ENCODE measurements around the gene ZNF423. TPM values are rescaled to one million over a fixed set of nuclear protein-coding genes. Genes with fewer than 3 reads are reported as not detected.

ZNF423 gene
- total RNA-seq, 1 experiment from 2014 or later, result not detected

GRCh38 chr16:49596068-49596467 lies 259.8 kb downstream of the ZNF423 start:
- Histone ChIP-seq H3K36me3 (ENCODE audit: insufficient read depth, low read length) (no peaks in the 10 kb centered on the region), H2AFZ (ENCODE audit: low read length) (no peak overlapping the region), H4K20me1 (ENCODE audit: insufficient read depth, low read depth, low read length) (no peaks in the 10 kb centered on the region), H3K27me3 (ENCODE audit: low read length) (no peaks in the 10 kb centered on the region), H3K9ac (ENCODE audit: low read length) (no peak overlapping the region), H3K27ac (ENCODE audit: low read length) (no peak overlapping the region), H3K4me2 (ENCODE audit: low read depth, low read length, poor library complexity, severe bottlenecking) (no peak overlapping the region), H3K79me2 (ENCODE audit: low read length) (no peaks in the 10 kb centered on the region), H3K9me3 (ENCODE audit: low read length) (no peaks in the 10 kb centered on the region), H3K4me3 (ENCODE audit: low read length) (no peak overlapping the region), H3K9me2 (replicated peaks; ENCODE audit: insufficient read depth, low read length) (no peaks in the 10 kb centered on the region), H3K4me1 (ENCODE audit: low read length) (peaks cover 14% of the 10 kb centered on the region)
- DNase-seq, result no peak

GRCh38 chr16:49594685-49595498 lies 261.0 kb downstream of the ZNF423 start:
- Histone ChIP-seq H3K9me3 (ENCODE audit: low read length) (no peaks in the 10 kb centered on the region), H3K4me3 (ENCODE audit: low read length) (no peak overlapping the region), H3K36me3 (ENCODE audit: insufficient read depth, low read length) (no peaks in the 10 kb centered on the region), H3K79me2 (ENCODE audit: low read length) (no peaks in the 10 kb centered on the region), H2AFZ (ENCODE audit: low read length) (no peak overlapping the region), H3K4me1 (ENCODE audit: low read length) (peaks cover 25% of the 10 kb centered on the region), H3K27ac (ENCODE audit: low read length) (no peak overlapping the region), H3K27me3 (ENCODE audit: low read length) (no peaks in the 10 kb centered on the region), H3K4me2 (ENCODE audit: low read depth, low read length, poor library complexity, severe bottlenecking) (no peak overlapping the region), H3K9me2 (replicated peaks; ENCODE audit: insufficient read depth, low read length) (no peaks in the 10 kb centered on the region), H4K20me1 (ENCODE audit: insufficient read depth, low read depth, low read length) (no peaks in the 10 kb centered on the region), H3K9ac (ENCODE audit: low read length) (no peak overlapping the region)
- no peak for DNase-seq

GRCh38 chr16:49594153-49594552 lies 261.8 kb downstream of the ZNF423 start:
- Histone ChIP-seq H3K27me3 (ENCODE audit: low read length) (no peaks in the 10 kb centered on the region), H2AFZ (ENCODE audit: low read length) (no peak overlapping the region), H3K4me3 (ENCODE audit: low read length) (no peak overlapping the region), H3K9me2 (replicated peaks; ENCODE audit: insufficient read depth, low read length) (no peaks in the 10 kb centered on the region), H3K9me3 (ENCODE audit: low read length) (no peaks in the 10 kb centered on the region), H3K4me1 (ENCODE audit: low read length) (peaks cover 31% of the 10 kb centered on the region), H3K27ac (ENCODE audit: low read length) (no peak overlapping the region), H4K20me1 (ENCODE audit: insufficient read depth, low read depth, low read length) (no peaks in the 10 kb centered on the region), H3K4me2 (ENCODE audit: low read depth, low read length, poor library complexity, severe bottlenecking) (no peak overlapping the region), H3K9ac (ENCODE audit: low read length) (no peak overlapping the region), H3K36me3 (ENCODE audit: insufficient read depth, low read length) (no peaks in the 10 kb centered on the region), H3K79me2 (ENCODE audit: low read length) (no peaks in the 10 kb centered on the region)
- no peak for DNase-seq

- Histone ChIP-seq H3K9me3 (ENCODE audit: low read length) (no peaks in the 10 kb centered on the region), H3K27ac (ENCODE audit: low read length) (no peak overlapping the region), H3K9me2 (replicated peaks; ENCODE audit: insufficient read depth, low read length) (no peaks in the 10 kb centered on the region), H3K79me2 (ENCODE audit: low read length) (no peaks in the 10 kb centered on the region), H2AFZ (ENCODE audit: low read length) (no peak overlapping the region), H3K4me1 (ENCODE audit: low read length) (peaks cover 38% of the 10 kb centered on the region), H3K27me3 (ENCODE audit: low read length) (no peaks in the 10 kb centered on the region), H3K4me3 (ENCODE audit: low read length) (no peak overlapping the region), H4K20me1 (ENCODE audit: insufficient read depth, low read depth, low read length) (no peaks in the 10 kb centered on the region), H3K36me3 (ENCODE audit: insufficient read depth, low read length) (no peaks in the 10 kb centered on the region), H3K4me2 (ENCODE audit: low read depth, low read length, poor library complexity, severe bottlenecking) (no peak overlapping the region), H3K9ac (ENCODE audit: low read length) (no peak overlapping the region)
- DNase-seq, result peak; percentile 51
Measured at GRCh38 chr16:49593424-49594040, 262.4 kb downstream of the ZNF423 start.

GRCh38 chr16:49592546-49593423 lies 263.1 kb downstream of the ZNF423 start:
- H3K4me3 ChIP-seq (ENCODE audit: low read length), result no peak overlapping the region
- H3K9me2 ChIP-seq (replicated peaks; ENCODE audit: insufficient read depth, low read length), result no peaks in the 10 kb centered on the region
- no peak overlapping the region for H2AFZ ChIP-seq (ENCODE audit: low read length)
- H3K4me1 ChIP-seq (ENCODE audit: low read length), result peaks cover 42% of the 10 kb centered on the region
- no peaks in the 10 kb centered on the region for H3K27me3 ChIP-seq (ENCODE audit: low read length)
- no peaks in the 10 kb centered on the region for H3K36me3 ChIP-seq (ENCODE audit: insufficient read depth, low read length)
- no peak overlapping the region for H3K27ac ChIP-seq (ENCODE audit: low read length)
- no peak overlapping the region for H3K9ac ChIP-seq (ENCODE audit: low read length)
- no peaks in the 10 kb centered on the region for H4K20me1 ChIP-seq (ENCODE audit: insufficient read depth, low read depth, low read length)
- no peaks in the 10 kb centered on the region for H3K9me3 ChIP-seq (ENCODE audit: low read length)
- H3K79me2 ChIP-seq (ENCODE audit: low read length), result no peaks in the 10 kb centered on the region
- DNase-seq, result peak; percentile 76
- H3K4me2 ChIP-seq (ENCODE audit: low read depth, low read length, poor library complexity, severe bottlenecking), result no peak overlapping the region

GRCh38 chr16:49590166-49590871 lies 265.6 kb downstream of the ZNF423 start:
- no peaks in the 10 kb centered on the region for H3K9me3 ChIP-seq (ENCODE audit: low read length)
- H3K36me3 ChIP-seq (ENCODE audit: insufficient read depth, low read length), result no peaks in the 10 kb centered on the region
- no peaks in the 10 kb centered on the region for H3K9me2 ChIP-seq (replicated peaks; ENCODE audit: insufficient read depth, low read length)
- H3K79me2 ChIP-seq (ENCODE audit: low read length), result no peaks in the 10 kb centered on the region
- H3K27me3 ChIP-seq (ENCODE audit: low read length), result no peaks in the 10 kb centered on the region
- no peak overlapping the region for H3K9ac ChIP-seq (ENCODE audit: low read length)
- no peak overlapping the region for H3K4me3 ChIP-seq (ENCODE audit: low read length)
- no peak overlapping the region for H3K27ac ChIP-seq (ENCODE audit: low read length)
- no peak for DNase-seq
- H3K4me2 ChIP-seq (ENCODE audit: low read depth, low read length, poor library complexity, severe bottlenecking), result no peak overlapping the region
- no peak overlapping the region for H2AFZ ChIP-seq (ENCODE audit: low read length)
- H4K20me1 ChIP-seq (ENCODE audit: insufficient read depth, low read depth, low read length), result no peaks in the 10 kb centered on the region
- H3K4me1 ChIP-seq (ENCODE audit: low read length), result peaks cover 42% of the 10 kb centered on the region

- no peaks in the 10 kb centered on the region for H3K9me2 ChIP-seq (replicated peaks; ENCODE audit: insufficient read depth, low read length)
- DNase-seq, result no peak
Measured at GRCh38 chr16:49589544-49590031, 266.3 kb downstream of the ZNF423 start.

More at GRCh38 chr16:49589544-49590031, 266.3 kb downstream of the ZNF423 start:
- no peak overlapping the region for H3K9ac ChIP-seq (ENCODE audit: low read length)
- no peak overlapping the region for H3K4me3 ChIP-seq (ENCODE audit: low read length)
- peak overlapping the region; percentile 53; the same call in 1 of the 2 replicates for H3K27ac ChIP-seq (ENCODE audit: low read length)
- no peak overlapping the region for H2AFZ ChIP-seq (ENCODE audit: low read length)
- peaks cover 42% of the 10 kb centered on the region for H3K4me1 ChIP-seq (ENCODE audit: low read length)
- H3K9me3 ChIP-seq (ENCODE audit: low read length), result no peaks in the 10 kb centered on the region
- no peaks in the 10 kb centered on the region for H3K27me3 ChIP-seq (ENCODE audit: low read length)
- no peaks in the 10 kb centered on the region for H3K79me2 ChIP-seq (ENCODE audit: low read length)
- H4K20me1 ChIP-seq (ENCODE audit: insufficient read depth, low read depth, low read length), result no peaks in the 10 kb centered on the region
- peak overlapping the region; percentile 24 for H3K4me2 ChIP-seq (ENCODE audit: low read depth, low read length, poor library complexity, severe bottlenecking)
- no peaks in the 10 kb centered on the region for H3K36me3 ChIP-seq (ENCODE audit: insufficient read depth, low read length)
